ENCODE measurements around the gene FZD2.
"Not testable (repeated sequence)": the region's sequence is repeated elsewhere in the genome, so short reads cannot be mapped to it uniquely, and the experiment has no call there.

The FZD2 gene

DNA sequence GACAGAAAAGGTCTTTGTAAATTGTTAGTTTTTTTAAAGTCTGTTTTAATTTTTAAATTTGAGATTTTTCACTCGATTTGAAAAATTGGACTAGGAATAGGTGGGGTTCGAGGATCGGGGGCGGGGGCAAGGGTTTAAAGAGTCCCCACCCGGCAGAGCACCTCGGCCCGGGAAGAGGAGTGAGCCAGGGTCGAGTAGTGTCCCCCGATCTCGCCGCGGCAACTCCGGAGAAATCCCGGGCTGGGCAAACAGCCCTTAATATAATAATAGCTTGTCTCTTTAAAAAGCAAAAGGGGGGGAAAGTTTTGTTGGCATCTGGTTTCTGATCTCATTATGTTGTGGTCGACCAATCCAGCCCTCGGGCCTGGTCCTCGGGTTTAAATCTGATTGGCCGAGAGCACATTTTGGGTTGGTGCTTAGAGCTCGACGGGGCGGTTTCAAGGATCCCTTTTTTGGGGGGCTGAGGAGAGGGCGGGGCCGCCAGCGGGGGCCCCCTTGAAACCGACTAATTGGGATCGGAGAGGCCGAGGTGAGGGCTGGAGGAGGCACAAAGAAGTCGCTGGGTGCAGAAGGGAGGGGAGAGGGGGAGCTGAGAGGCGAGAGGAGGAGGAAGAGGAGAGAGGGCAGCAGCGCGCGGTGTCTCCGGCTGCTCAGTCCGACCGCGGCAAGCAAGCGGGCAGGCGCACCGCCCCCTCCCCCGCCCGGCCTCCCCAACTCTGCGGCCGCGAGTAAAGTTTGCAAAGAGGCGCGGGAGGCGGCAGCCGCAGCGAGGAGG, at the start of gene FZD2:
FZD2 (plus strand) TSS at position 653 of the 775 bp plus-strand sequence. CDS start 205 bp downstream, outside the sequence.
- DNase-seq (ENCODE audit: low read depth, low spot score), result peak; percentile 98

DNA sequence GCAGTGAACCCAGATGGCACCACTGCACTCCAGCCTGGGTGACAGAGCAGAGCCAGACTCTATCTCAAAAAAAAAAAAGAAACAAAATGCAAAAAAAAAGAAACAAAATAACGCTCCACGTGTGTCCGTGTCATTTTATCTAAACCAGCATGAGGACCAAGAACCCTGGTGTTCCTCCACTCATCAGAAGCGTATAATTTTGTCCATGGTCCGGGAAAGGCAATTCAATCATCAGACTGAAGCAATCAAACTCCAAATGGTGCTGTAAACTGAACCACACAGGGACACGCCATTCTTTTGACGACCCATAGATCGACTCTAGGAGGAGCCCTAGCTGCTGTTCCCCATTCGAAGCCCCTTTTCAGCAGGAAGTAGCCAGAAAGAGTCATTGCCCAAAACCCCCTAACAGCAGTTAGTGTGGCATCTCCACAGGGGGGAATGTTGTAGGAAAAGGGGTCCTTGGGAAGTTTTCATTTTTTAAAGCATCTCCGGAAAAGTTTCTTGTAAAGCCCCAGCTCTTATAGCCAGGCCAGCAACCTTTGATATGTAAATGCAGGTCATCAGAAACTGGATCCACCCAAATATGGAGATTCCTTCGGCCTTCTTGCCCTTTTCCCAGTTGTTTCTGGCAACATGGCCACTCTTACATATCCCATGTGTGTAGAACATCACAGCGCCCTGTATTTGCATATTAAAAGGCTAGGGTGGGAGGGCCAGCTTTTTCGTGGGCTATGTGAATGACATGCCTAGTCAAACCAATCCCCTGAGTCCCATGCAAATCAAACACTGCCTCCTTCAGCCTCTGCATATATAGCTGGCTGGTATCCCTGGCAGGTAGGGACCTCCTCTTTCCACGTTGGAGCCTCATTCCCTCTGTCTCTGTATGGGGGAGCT, 45.8 kb upstream of the FZD2 start:
- DNase-seq (ENCODE audit: low read depth, low spot score), result peak; percentile 28

DNA sequence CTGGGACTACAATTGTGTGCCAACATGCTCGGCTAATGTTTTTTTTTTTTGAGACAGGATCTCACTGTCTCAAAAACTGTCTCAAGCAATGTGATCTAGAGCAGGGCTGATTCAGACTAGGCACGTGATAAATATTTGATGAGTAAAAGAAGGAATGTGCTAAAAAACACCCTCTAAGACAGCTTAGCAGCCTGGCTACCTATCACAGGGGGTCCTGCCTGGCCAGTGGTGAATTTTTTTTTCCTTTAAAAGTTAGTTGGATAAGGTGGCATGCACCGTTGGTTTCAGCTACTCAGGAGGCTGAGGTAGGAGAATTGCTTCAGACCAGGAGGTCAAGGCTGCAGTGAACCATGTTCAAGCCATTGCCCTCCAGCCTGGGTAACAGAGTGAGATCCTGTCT, 39.3 kb upstream of the FZD2 start:
- DNase-seq (ENCODE audit: low read depth, low spot score), result no peak

DNA sequence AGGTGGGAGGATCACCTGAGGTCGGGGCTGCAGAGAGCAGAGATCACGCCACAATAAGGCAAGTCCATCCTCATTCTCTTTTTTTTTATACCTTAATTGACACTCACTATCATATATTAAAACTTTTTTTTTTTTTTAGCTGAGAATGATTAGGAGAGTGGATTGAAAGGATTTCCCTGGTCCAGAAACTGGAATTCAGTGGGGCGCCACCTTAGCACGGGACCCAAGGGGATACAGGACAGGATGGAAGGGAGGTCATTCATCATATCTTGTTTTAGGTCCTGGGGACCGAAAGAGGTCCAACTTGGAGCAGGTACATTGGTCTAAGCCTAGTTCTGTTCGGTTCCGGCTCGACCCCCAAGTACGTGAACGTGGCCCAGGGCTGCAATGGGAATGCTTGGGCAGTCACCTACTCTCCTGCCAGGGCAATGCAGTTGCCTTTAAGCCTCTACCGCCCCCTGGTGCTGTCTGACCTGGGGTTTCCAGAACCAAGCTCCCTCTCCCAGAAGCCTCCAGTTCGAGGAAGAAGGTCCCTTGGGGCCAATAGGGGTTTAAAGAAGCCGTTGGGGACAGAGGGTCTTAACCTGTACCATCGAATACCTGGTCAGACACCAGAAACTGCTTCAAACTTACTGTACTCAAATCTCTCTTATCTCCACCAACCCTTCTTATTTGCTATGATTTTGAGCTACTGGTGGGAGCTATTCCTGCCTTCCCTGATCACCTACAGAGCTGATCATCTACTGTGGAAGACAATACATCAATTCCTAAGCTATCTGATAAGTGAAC, 34.2 kb upstream of the FZD2 start:
- DNase-seq (ENCODE audit: low read depth, low spot score), result peak; percentile 58

DNA sequence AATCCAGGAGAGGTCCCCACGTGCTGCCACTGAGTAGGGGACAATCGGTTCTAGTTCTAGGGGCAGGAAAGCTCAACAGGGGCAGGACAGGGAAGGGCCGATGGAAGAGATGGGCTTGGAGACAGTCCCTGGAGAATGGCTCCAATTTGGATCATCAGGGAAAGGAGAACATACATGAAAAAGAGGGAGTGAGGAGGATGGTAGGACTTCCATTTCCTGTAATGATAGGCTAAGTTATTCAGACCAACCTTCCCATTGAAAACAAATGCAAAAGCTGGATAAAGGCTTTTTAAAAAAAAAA, 33.7 kb upstream of the FZD2 start:
- DNase-seq (ENCODE audit: low read depth, low spot score), result no peak

DNA sequence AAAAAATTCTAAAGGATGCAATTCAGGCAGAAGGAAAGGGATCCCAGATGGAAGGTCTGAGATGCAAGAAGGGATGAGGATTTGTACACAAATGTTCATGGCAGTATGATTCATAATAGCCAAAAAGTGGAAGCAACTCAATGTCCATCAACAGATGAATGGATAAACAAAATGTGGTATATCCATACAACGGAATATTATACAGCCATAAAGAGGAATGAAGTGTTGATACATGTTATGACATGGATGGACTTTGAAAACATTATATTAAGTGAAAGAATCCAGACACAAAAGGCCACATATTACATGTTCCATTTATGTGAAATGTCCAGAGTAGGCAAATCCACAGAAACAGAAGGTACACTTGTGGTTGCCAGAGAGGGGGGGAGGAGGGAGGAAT, 30.2 kb upstream of the FZD2 start:
- DNase-seq (ENCODE audit: low read depth, low spot score), result no peak

DNA sequence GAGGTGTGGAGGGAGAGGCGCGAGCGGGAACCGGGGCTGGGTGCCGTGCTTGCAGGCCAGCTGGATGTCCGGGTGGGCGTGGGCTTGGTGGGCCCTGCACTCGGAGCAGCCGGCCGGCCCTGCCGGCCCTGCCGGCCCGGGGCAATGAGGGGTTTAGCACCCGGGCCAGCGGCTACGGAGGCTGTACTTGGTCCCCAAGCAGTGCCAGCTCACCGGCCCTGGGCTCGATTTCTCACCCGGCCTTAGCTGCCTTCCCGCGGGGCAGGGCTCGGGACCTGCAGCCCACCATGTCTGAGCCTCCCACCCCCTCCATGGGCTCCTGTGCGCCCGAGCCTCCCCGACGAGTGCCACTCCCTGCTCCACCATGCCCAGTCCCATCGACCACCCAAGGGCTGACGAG, 29.3 kb upstream of the FZD2 start:
- DNase-seq (ENCODE audit: low read depth, low spot score), result no peak

DNA sequence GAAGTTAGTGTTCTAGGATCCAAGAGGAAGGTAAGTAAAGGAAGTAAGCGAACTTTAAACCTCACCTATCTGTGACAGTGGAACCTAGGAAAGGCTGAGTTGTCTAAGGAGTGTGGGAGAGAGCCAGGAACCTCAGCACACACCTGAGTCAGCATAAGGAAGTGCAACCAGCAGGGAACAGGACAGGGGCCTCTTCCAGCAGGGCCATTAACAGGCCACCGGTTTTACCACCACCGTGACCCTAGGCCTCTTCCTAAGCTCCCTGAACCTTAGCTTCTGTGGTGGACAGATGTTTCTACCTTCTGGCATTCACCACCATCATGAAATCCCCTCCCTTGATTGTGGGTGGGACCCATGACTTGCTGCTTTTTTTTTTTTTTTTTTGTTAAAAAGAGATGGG, 27.4 kb upstream of the FZD2 start:
- DNase-seq (ENCODE audit: low read depth, low spot score), result no peak

DNA sequence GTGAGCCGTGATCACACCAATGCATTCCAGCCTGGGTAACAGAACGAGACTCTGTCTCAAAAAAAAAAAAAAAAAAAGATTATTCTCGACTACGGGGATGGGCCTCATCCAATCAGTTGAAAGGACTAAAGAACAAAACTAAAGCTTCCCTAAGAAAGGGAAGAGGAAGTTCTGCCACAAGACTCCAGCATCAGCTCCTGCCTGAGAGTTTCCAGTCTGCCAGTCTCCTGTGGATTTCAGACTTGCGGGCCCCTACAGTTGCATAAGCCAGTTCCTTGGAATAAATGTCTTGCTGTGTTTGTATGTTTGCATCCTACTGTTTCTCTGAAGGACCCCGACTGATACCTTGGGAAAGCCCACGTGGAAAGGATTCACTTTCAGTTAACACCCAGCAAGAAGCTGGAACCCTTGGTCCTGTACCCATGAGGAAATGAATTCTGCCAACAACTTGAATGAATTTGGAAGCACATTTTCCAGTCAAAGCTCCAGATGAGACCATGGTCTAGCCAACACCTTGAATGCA, 26.3 kb upstream of the FZD2 start:
- no peak for DNase-seq (ENCODE audit: low read depth, low spot score)

DNA sequence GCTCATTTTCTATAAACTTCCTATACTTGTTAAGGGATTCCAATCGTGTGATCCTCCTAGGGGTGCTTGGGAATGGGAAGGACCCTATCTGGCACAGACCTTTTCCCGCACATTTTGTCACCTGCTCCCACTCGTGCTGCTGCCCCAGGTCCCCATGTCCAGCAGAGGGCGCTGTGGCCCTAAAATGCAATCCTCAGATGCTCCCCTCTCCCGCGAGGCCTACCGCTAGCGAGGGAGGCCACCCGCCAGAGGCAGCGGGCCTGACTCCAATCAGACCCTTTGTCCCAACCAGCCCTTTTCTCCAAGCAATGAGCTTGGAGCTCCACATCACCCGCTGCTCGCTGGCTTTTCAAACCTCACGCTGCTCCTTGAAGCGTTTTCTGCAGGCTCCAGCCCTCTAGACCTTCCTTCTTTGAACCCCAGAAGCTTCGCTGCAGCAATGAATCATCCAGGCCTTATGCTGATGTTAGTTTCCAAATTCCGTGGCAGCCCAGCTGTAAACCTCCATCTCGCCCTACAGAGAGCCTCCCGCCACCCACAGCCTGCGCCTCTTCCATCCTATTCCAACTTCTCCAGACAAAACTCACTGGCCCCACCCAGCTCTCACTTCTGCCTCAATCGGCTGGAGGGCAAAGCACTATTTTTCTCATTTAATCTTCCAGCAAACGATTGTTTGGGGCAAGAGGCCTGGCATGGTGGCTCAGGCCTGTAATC, 23.6 kb upstream of the FZD2 start:
- peak; percentile 95 for DNase-seq (ENCODE audit: low read depth, low spot score)

DNA sequence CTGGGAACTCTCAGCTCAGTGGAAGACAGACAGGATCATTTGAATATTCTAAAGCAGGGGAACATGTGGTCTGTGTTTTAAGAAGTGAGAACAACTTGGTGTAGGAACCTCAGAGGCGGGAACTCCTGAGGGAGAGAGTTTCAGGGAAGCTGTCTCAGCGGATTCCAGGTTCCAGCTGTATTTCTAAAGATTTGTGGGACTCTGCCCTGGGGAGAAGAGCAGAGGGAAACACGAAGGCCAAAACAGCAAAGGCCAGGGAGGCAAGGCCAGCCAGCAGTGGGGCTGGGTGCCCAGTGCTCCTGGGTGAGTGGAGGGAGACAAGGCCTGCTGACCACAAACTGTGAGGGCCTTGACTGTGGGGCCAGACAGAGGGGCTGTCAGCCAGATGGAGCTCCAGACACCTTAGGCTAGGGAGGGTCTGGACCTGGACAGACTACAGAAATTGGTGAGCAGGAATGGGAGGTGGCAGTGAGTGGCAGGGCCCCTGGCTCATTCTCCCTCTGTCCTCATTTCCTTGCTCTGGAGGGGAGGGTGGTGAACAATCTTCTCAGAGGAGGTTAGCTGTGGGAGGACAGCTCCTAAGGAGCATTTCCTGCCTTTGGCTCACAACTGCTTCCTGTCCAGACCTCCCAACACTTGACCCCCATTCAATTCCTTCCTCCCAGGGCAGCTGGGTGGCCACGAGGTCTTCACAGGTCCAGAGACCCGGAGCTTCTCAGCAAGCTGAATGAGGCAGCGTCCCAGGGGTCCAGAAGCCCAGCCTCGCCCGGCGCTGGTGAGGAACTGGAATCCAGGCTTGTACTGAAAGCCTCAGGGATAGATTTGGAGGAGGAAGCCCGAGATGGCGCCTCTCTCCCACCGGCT, 21.0 kb upstream of the FZD2 start:
- DNase-seq (ENCODE audit: low read depth, low spot score), result peak; percentile 34

DNA sequence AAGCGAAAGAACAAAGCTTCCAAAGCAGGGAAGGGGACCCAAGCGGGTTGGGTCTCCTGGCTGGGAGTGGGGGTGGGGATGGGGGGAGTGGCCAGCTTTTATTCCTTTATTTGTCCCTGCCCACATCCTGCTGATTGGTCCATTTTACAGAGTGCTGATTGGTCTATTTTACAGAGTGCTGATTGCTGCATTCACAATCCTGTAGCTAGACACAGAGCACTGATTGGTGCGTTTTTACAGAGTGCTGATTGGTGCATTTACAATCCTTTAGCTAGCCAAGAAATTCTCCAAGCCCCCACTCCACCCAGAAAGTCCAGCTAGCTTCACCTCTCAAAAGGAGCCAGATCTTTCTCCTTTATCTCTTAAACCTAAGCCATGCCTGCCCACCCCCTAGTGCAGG, 19.4 kb upstream of the FZD2 start:
- DNase-seq (ENCODE audit: low read depth, low spot score), result not testable (repeated sequence)

DNA sequence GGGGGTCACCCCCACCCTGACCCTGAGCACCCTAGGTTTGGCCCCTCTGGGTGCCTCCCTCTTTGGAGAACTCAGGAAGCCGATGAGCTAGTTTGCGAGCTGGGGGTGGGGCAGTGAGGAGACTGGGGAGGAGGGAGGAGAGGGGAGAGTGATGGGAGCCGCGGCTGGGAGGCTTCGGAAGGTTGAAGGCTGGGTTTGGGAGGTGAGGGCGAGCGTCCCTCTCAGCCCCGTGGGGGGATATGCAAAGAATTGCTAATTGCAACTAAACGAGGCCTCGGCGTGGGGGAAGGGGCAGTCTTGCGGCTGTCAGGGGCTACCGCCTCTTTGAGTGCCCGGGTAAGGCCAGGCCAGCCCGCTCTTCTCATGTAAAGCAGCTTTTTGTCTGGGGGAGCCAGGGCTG, 17.6 kb upstream of the FZD2 start:
- no peak for DNase-seq (ENCODE audit: low read depth, low spot score)

DNA sequence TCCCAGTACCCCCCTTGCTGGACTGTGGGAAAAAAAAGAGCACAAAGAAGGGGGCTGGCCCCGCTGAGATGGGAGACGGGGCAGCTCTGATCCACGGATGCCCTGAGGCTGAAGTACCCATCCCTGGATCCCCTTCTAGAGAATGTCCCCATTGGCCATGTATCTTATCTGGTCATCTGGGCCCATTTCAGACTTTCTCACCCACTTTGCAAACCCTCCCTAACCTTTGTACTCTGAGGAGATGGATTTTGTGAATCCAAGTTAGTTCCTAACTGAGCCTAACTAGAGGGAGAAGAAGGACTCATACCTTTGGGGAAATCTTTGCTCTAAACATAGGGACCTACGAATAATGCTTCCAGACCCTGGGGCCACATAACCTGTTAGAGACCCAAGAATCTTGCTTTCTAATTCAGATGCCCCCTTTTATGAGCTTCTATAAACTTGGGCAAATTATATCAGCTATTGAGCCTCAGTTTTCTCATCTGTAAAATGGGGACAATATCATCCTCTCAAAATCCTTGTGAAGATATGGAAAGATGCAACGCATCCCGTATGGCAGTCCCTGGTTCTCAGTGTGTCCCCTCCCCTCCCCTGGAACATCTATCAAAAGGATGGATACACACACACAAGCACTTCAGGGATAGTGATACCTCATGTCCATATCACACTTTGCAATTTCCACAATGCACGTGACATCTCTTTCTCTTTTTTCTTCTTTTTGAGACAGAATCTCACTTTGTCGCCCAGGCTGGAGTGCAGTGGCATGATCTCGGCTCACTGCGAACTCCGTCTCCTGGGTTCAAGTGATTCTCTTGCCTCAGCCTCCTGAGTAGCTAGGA, 16.8 kb upstream of the FZD2 start:
- no peak for DNase-seq (ENCODE audit: low read depth, low spot score)

DNA sequence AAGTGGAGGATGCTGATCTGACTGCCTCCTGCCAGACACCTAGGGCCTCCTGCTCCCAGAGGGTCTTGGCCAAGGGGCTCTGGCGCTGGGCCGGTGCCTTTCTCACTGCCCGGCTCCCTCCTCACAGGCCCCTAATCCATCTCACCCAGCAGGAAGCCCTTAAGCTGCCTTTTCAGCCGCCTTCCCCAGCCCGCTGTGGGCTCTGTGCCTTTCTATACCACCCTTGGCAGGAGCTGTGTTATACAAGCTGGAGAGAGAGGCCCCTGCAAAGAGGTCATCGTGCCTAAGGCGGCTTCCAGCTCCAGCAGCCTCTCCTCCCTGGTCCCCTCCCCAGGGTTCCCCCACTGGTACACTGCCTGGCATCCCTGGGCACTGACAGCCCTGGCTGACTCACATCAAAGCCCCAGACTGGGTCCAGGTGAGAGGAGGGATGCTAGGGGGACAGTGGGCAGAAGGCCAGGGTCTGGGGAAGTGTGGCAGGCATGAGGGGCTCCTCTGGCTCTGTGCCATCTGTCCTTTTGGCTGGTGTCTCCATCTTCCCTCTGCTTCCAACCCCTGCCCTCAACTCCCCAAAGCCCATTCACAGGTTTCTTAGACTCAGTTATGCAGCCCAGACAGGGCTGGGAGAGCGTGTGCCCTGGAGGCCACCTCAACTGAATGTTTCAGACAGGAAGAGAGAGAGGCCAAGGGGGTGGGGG, 15.3 kb upstream of the FZD2 start:
- peak; percentile 50 for DNase-seq (ENCODE audit: low read depth, low spot score)

DNA sequence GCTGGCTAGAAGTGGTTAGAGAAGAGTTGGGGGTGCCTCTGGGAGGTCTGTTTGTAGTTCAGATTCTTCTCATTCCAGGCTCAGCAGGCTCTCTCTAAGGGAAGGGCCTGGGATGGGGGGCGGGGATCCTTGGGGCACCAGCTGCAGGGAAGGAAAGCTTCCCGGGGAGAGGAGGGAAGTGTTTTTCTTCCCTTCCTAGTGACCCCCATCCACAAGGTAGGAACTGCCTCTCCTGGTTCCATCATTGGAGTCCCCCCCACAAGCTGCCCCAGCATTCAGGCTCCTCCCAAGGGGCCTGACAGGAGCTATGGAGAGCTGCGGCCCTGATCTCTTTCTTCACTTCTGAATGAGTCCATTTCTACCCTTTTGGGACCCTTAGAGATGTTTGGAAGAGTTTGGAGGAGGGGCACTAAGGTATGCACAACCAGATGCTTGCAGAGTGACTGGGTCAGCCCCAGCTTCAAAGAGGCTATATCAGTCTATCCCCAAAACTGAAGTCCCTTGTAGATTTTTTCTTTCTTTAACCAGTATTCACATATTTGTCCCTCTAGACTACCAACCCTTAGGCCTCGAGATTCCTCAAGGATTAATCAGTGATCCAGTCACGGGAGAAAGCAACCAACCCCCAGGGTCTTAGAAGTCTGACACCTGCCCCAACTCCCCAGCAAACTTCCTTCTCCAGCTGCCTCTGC, 13.9 kb upstream of the FZD2 start:
- peak; percentile 95 for DNase-seq (ENCODE audit: low read depth, low spot score)

DNA sequence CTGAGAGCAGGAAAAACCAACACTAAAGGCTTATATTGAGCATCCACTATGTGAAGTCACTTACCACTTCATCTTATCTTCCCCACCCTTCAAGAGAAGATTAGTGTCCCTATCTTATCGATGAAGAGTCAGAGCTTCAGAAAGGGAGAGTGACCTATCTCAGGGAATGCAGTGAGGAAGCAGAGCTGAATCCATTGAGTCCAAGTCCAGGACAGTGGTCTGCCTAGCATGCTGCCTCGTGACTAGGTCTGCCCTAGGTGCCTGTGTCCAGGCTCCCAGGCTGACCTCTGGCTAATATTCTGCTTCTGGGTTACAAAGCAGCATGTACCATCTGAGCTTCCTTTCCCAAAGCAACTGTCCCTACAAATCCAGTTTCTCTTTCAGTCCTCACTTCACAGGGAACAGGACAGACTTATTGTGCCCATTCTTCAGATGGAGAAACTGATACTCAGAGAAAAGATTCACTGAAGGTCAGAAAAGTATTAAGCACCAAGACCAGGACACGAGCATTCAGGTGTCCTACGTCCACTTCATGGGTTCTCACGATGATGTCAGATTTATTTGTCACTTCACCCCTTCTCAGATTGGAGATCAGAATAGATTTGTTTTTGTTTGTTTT, 13.3 kb upstream of the FZD2 start:
- no peak for DNase-seq (ENCODE audit: low read depth, low spot score)

All from astrocyte of the hippocampus (primary cell).